GM18519 (cell line): ENCODE data around the gene DYSF.

Experiments used
- ATAC-seq: cut with Tn5 transposase; IDR thresholded peaks from one replicate; pipeline ENCODE4 v1.9.1; 2021; ENCODE audit warnings: mild to moderate bottlenecking, moderate library complexity; ENCODE audit not compliant: unreplicated experiment, low FRiP score

Gene DYSF

GRCh38 chr2:71713581-71714580 is 260.5 kb downstream of the DYSF start:
- ATAC-seq: no peak

DNA sequence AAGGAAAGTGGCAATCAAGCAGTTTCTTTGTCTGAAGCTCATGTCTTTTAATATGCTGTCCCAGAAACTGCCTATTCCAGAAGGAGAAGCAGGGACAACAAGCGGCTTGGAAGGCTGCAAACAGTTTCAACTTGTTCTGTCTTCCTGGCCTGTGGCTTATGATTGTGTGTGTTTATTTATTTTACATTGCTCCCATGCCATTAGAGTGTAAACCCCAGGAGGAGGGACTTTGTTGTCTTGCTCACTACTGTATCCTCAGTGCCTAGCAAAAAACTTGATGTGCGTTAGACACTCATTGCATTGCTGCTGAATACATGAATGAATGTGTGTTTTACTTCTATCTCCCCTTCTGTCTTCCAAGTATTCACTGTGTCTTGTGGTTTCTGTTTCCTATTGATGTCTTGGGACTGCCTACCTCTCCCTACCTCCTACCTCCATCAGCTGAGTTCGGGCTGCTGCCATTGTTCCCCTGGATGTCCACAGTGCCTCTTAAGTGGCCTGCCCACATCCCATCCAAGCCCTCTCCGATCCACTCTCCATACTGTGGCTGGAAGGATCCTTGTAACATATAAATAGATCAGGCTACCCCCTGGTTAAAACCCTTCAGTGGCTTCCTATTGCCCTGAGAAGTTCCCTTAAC is 261.4 kb downstream of the DYSF start:
- no peak for ATAC-seq

DNA sequence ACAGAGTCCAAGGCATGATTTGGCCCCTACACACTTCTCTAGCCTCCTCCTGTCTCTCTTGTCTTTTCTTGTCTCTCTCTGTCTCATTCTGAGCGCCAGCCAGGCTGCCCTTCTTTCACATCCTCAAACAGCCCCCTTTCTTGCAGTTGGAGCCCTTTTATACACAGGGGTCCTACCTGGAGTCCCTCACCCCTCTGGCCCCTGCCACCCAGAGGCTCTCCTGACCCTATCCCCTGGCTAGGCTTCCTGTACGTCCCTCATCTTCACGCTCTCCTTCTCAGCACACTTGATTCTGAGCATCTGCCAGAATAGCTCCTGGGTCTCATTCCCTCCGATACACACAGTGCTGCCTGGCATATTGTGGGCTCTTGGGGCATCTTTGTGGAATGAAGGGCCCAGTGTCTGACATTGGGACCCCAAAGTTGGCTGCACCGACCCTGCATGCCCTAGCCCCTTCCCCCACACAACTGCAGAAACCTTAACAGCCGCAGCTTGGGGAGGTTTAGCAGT is 261.9 kb downstream of the DYSF start:
- ATAC-seq: no peak

DNA sequence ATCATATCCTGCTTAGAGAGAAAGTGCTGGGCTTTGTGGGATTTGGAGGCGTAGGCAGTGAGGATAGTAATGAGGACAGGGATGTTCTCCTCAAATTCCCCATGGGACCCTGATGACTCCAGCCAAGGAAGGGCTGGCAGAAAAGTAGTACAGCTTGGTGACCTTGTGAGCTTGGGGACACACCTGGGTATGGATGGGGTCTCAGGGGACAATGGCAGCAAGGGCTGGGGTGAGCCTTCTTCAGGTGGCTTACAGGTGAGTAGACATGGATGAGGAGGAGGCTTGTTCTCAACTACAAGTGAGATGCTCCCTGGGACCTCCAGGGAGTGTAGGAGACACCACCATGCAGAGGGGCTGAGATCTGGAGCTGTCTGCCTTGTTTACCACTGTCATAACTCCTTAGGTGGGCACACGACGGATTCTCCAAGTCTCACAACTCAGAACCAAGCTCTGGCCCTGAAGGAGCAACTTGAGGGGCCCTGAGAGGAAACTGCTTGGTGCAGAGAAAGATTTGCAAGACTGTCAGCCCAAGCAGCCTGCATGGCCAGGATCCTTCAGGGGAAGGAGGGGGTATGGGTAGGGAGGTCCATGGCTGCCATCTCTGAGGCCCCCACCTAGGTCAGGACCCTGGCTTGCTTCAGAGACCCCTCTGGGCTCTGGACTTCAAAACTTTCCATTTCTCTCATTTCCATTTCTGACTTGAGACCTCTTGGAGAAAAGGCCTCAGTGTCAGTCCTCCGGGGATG is 262.8 kb downstream of the DYSF start:
- no peak for ATAC-seq

DNA sequence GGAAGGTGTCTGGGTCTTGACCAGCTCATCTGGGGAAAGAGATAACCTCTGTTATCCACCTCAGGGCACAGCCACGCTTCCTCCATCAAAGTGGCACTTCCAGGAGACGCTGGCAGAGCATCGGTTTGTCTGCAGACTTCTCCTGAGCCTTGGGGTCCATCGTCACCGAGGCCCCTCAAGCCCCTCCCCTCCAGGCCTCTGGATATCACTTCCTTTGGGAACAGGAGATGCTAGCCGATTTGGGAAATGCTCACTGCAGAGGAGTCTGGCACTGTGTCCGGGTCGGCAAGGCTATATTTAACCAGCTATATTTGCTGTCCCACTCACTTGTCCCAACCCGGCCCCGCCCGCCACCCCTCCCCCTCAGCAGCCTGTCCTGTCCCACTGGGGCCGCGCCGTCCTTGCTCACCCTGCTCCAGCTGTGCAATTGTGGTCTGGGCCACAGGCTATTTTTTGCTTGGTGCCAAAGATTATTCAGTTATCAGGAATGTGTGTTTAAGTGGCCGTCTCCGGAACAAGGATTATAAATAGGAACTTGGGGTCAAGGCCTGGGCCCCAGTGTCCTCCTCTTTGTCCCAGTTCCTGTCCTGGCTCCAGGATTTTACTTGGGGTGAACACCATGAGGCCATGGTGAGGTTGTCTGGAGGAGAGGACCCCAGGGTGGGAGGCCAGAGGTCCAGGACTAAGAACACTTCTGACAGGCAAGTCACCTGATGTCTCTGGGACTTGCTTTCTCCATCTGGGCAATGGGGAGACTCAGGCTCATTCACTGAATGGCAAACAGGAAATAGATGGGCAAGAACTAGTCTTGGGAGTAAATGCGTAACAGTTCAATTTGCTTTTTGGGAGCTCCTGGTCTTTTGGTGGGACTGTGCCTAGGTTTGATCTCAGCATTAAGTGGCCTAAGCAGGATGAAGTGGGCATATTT is 263.6 kb downstream of the DYSF start:
- no peak for ATAC-seq

DNA sequence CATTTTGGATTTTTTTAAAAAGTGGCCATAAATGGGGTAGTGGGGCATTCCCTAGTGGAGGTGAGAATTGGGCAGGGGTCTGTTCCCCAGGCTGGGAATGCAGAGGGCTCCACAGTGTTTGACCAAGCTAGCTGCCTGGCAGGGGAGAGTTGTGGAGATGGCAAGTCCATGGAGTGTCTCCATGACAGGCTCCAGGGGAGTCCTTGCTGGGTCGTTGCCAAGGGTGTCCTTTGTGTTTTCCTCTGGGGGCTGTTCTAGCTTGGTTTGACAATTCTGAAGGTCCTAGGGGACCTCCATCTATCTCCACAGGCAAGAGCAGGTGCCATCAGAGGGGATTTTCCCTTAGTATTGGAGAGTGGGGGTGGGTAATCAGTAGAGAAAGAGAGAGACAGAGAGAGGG is 265.3 kb downstream of the DYSF start:
- ATAC-seq: no peak

- no peak for ATAC-seq
Measured at GRCh38 chr2:71719520-71720282, 266.3 kb downstream of the DYSF start.

DNA sequence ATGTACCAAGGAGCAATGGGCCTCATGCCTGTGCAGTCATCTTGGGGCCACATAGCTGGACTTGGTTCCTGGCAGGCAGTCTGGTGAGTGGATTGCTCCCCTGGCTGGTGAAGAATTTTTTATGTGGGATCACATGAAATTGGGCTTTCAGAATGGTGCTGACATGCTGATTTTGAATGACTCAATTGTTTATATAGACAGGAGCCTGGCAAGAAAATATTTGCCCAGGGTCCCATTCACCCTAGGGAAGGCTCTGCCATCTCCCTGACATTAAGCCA is 266.9 kb downstream of the DYSF start:
- ATAC-seq: no peak

- ATAC-seq: no peak
Measured at GRCh38 chr2:71720596-71721361, 267.4 kb downstream of the DYSF start.

- ATAC-seq: no peak
Measured at GRCh38 chr2:71721362-71721665, 268.0 kb downstream of the DYSF start.

GRCh38 chr2:71721669-71722068 is 268.3 kb downstream of the DYSF start:
- no peak for ATAC-seq

GRCh38 chr2:71722286-71722685 is 268.9 kb downstream of the DYSF start:
- no peak for ATAC-seq

GRCh38 chr2:71724793-71725192 is 271.4 kb downstream of the DYSF start:
- ATAC-seq: no peak

GRCh38 chr2:71725836-71726235 is 272.5 kb downstream of the DYSF start:
- ATAC-seq: no peak

DNA sequence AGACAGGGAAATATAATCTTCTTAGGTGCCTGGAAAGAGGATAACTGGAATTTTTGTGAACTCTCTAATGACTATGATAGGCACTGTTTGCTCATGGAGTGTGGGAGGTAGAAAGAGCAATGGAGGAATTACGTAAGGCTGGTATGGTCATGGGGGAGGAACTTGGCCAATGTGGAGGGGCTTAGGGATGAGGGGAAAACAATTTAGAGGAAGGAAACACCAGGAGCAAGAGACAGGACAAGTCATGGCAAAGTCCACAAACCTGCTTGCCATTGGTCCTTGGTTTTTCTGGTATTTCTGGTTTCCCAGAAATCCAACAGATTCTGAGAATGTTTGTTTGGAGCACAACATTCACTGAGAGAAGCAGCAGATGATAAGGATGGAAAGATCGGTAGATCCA is 274.2 kb downstream of the DYSF start:
- no peak for ATAC-seq

- no peak for ATAC-seq
Measured at GRCh38 chr2:71728036-71728435, 274.7 kb downstream of the DYSF start.

DNA sequence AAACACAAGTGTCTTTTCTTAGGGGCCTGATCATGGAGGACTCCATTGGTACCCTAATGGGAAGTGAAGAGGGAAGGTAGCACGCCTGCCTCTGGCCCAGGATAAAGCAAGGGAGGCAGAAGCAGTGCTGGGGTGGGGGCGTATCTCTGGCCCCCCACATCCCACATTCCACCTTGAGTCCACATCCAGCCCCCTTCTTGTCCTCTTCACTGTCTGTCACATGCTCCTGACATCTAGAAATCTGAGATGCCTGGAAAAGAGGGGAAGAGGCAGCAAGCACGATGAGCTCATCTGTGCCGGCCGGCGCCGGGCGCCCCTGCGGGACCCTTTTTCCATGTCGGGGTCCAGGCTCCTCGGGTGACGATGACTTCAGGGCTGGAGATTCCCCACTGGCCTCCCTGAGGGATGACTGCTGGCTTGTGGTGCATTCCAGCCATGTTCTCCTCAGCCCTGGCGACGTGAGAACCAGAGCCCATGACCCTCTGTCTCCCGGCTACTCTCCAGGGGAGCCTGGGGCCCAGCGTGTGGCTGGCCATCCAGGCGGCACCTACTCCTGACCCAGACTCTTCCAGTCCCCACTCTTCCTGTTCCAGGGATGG is 277.5 kb downstream of the DYSF start:
- ATAC-seq: no peak

DNA sequence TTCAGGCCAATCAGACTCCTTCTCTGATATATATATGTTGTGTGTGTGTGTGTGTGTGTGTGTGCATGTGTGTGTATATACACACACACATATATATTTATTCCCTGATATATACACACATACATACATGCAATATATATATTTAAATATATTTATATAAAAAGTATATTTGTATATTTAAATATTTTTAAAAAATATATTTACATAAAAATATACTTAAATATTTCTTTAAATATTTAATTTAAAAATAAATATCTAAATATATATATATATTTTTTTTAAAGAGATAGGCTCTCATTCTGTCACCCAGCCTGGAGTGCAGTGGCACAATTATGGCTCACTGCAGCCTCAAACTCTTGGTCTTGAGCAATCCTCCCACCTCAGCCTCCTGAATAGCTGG is 281.3 kb downstream of the DYSF start:
- no peak for ATAC-seq
